Measurements from ENCODE around the gene HBS1L.
"Not testable (repeated sequence)": the region's sequence is repeated elsewhere in the genome, so short reads cannot be mapped to it uniquely, and the experiment has no call there.

HBS1L gene

DNA sequence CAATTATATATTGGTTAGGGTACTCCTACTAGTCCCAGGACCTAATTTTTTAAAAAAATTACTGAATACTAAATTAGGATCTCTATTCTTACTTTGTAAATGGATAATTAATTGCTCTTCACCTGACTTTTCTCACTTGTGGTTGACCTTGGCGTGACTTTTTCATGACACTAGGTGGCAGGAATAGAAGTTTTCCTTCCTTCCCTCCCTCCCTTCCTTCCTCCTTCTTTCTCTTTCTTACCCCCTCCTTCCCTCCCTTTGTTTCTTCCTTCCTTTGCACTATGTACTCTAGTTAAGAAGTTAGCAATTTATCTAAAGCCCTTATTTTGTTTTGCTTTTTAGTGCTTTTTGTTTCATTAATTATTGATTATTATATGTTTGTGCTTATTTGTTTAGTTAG, 20.4 kb upstream of the HBS1L start:
- no peak for DNase-seq (ENCODE audit: low spot score)

- no peak for DNase-seq (ENCODE audit: low spot score)
These were observed 19.3 kb upstream of the HBS1L start for GRCh38 chr6:135073756-135074393.

- DNase-seq (ENCODE audit: low spot score), result no peak
These were observed 18.6 kb upstream of the HBS1L start for GRCh38 chr6:135073217-135073616.

DNA sequence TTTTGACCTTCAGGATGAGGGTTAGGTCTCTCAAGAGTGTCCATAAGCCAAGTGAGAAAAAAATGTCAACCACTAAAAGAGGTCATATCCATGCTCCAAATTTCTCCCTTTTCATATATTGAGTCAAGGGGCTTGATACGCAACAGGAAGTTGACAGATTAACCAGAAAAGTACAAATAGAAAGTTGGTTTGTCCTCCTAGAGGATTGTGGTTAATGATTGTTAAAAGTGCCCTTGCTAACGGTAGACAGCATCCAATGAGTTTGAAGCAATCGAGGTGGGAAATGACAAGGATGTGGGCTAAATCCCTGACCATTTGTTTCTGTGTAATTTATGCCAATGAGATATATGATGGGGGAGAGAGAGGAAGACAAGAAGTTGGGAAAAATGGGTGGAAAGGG, 18.1 kb upstream of the HBS1L start:
- DNase-seq (ENCODE audit: low spot score), result no peak

- DNase-seq (ENCODE audit: low spot score), result no peak
These were observed 16.9 kb upstream of the HBS1L start for GRCh38 chr6:135071541-135071940.

GRCh38 chr6:135067911-135068310, 13.3 kb upstream of the HBS1L start:
- no peak for DNase-seq (ENCODE audit: low spot score)

GRCh38 chr6:135066806-135067205, 12.2 kb upstream of the HBS1L start:
- DNase-seq (ENCODE audit: low spot score), result no peak

- no peak for DNase-seq (ENCODE audit: low spot score)
These were observed 11.8 kb upstream of the HBS1L start for GRCh38 chr6:135066397-135066796.

DNA sequence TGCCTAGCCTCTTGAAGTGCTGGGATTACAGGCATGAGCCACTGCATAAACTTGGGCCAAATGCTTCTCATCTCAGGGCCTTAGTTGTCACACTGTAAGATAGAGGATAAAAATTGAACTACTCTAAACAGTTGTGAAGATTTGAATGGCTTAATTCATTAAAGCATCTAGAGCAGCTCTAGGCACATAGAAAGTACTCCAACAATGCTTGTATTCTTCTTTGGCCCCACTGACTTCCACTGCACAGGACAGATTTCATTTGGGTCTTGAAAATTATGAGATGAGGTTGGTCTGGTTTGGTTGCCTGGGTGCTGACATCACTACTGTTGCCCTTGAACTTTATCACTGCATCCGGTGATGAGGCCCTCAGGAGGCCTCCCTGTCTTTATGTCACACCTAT, 10.0 kb upstream of the HBS1L start:
- no peak for DNase-seq (ENCODE audit: low spot score)

DNA sequence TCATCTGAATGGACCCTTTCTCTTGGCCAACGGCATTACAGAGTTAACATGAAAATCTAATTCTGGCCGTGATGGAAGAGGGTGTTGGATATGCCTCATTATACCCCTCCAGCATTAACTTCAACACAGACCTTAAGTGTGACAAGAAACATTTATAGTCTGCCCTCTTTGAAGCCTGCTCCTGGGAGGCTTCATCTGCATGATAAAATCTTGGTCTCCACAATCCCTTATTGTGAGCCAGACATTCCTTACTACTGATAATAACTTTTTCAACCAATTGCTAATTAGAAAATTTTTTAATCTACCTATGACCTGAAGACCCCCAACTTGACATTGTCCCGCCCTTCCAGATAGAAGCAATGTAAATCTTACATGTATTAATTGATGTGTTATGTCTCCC, 9.3 kb upstream of the HBS1L start:
- no peak for DNase-seq (ENCODE audit: low spot score)

DNA sequence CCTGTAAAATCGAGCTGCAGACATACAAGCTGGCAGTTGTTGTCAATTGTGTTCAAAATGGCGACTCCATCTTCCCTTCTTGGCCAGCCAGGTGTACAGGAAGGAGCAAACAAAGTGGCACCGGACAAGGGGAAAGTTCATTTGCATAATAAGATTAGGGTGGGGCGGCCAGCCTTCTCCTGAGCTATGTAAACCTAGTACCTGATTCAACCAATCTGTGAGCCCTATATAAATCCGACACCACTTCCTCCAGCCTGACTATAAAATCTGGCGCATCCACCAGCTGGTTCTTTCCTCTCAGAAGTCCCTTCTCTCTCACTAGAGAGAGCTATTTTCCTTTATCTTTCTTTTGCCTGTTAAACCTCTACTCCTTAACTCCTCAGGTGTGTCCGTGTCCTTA, 8.1 kb upstream of the HBS1L start:
- no peak for DNase-seq (ENCODE audit: low spot score)

GRCh38 chr6:135060076-135060475, 5.5 kb upstream of the HBS1L start:
- no peak for DNase-seq (ENCODE audit: low spot score)

DNA sequence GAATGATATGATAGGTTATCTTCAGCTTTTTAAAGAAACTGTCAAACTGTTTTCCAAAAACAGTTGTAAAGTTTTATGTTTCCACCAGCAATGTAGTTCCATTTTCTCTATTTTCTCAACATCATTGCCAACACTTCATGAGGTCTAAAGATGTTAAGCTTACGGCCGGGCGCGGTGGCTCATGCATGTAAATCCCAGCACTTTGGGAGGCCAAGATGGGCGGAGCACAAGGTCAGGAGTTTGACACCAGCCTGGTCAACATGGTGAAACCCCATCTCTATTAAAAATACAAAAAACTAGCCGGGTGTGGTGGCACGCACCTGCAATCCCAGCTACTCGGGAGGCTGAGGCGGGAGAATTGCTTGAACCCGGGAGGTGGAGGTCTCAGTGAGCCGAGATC, 3.7 kb upstream of the HBS1L start:
- not testable (repeated sequence) for DNase-seq (ENCODE audit: low spot score)

- DNase-seq (ENCODE audit: low spot score), result no peak
These were observed 2.0 kb upstream of the HBS1L start for GRCh38 chr6:135056632-135057031.

DNA sequence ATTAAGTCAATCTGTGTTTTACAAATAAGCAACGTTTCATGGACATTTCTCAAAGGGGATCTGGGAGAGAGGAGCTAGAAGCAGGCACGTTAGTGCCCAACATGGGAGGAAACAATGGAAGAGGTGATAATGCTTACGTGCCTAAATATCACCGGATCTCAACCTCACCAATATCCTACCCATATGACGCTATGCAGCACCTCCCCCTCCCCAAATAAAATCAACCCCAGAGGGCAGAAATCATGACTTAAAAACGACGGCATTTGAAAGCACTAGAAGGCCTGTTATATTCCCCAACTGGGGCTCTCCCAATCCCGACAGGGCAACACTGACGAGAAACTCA, 425 bp downstream of the HBS1L start:
- no peak for DNase-seq (ENCODE audit: low spot score)

DNA sequence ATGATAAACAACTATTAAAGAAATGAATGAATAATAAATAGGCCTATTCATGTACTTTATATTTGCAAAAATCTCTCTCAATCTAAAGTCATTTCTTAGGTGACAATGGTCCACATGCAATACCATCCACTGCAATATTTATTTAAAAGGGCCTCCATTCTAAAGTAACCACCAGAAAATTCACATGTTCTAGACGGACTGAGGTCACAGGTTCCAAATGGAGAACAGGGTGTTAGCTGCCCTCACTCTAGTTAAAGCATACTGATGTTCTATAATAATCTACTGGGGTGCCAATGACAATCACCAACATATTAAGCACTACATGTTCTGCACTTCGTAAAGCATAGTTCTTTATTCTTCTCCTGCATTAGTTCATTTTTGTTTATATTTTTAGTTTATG, 1.2 kb downstream of the HBS1L start:
- DNase-seq (ENCODE audit: low spot score), result no peak

- DNase-seq (ENCODE audit: low spot score), result no peak
These were observed 1.7 kb downstream of the HBS1L start for GRCh38 chr6:135052939-135053338.

- no peak for DNase-seq (ENCODE audit: low spot score)
These were observed 5.7 kb downstream of the HBS1L start for GRCh38 chr6:135048915-135049314.

DNA sequence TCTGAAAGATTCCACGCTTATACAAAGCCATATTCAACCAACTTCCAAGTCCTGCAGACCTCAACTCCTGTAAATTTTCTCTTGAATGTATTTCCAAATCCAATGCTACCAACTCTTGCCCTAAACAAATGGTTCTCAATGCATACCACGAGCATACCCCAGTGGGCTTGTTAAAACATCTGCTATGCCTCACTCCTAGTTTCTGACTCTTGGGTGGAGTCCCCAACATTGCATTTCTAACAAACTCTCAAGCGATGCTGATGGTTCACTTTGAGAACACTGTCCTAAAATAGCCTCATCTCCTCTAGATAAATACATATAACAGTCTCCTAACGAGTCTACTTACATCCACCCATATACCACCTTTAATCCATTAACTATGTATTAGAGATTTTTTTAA, 7.3 kb downstream of the HBS1L start:
- DNase-seq (ENCODE audit: low spot score), result no peak

DNA sequence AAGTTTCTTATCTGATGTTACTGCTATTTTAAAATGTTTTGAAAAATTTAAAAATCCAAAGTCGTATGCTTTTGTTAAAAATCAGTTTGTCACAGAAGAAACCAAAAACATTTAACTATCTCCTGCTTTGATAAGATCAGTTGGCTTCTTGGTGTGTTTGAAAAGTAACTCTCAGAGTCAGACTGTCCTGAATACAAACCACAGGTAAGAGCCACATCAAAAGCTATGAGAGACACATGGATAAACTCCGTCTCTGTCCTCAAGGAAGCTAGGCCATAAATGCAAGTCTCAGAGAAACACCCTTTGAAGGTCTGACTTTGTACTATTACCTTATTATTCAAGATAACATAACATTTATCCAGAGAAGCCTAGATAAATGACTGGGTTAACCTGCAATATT, 7.7 kb downstream of the HBS1L start:
- no peak for DNase-seq (ENCODE audit: low spot score)

- DNase-seq (ENCODE audit: low spot score), result no peak
These were observed 10.0 kb downstream of the HBS1L start for GRCh38 chr6:135044639-135045038.

DNA sequence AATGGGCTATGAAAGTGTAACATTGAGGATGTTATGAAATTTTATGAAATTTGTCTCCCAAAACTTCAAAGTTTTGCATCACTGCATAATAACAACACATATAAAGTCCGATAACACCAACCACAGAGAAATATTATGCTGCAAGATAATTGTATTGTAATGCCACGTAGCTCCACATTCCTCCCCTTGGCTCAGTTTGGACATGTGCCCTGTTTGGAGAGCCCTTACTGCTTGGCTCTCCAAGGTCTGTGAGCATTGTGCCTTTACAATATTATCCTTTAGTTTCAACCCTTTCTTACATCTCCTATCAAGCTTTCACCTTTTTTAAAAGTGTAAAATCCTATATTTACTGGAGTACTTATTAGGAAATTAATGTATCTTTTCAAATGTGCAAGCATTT, 10.8 kb downstream of the HBS1L start:
- DNase-seq (ENCODE audit: low spot score), result no peak

- DNase-seq (ENCODE audit: low spot score), result no peak
These were observed 11.3 kb downstream of the HBS1L start for GRCh38 chr6:135043364-135043763.

DNA sequence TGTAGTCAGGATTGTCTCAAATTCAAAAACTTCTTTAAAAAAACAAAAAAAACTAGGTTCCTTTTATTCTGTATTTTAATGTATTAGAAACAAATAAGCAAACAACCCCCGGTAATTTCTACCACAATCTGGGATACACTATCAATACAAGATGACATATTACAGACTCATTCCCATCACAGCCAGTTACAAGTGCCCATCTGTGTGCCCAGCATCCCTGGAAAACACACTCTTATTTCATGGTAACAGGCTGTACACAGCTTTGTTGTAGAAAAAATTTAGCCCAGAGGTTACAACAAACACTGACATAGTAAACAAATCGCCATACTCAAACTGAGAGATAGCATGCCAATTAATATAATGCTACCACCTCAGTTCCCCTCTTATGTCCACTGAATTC, 16.3 kb downstream of the HBS1L start:
- no peak for DNase-seq (ENCODE audit: low spot score)

- DNase-seq (ENCODE audit: low spot score), result no peak
These were observed 17.1 kb downstream of the HBS1L start for GRCh38 chr6:135037541-135037940.
